Glomerular visceral epithelial cell (primary cell): ENCODE measurements around the gene IGFLR1.
"Not testable (repeated sequence)": the region's sequence is repeated elsewhere in the genome, so short reads cannot be mapped to it uniquely, and the experiment has no call there.

ENCODE experiments used
- DNase-seq: peaks from one replicate; pipeline ENCODE4 v3.0.0-alpha.2; 2016; ENCODE audit errors: extremely low spot score

IGFLR1 gene

GRCh38 chr19:35724132-35724531 is 18.1 kb downstream of the IGFLR1 start:
- not testable (repeated sequence) for DNase-seq

GRCh38 chr19:35723671-35724070 is 18.6 kb downstream of the IGFLR1 start:
- DNase-seq: no peak

GRCh38 chr19:35722897-35723296 is 19.4 kb downstream of the IGFLR1 start:
- DNase-seq: no peak

- DNase-seq: no peak
Observed at GRCh38 chr19:35722461-35722860, 19.8 kb downstream of the IGFLR1 start.

- DNase-seq: no peak
Observed at GRCh38 chr19:35721374-35721773, 20.9 kb downstream of the IGFLR1 start.

- no peak for DNase-seq
Observed at GRCh38 chr19:35720648-35721047, 21.6 kb downstream of the IGFLR1 start.

- no peak for DNase-seq
Observed at GRCh38 chr19:35720163-35720524, 22.1 kb downstream of the IGFLR1 start.

GRCh38 chr19:35719402-35720162 is 22.7 kb downstream of the IGFLR1 start:
- no peak for DNase-seq

- DNase-seq: peak; percentile 33
Observed at GRCh38 chr19:35718345-35719041, 23.8 kb downstream of the IGFLR1 start.

GRCh38 chr19:35717665-35718344 is 24.4 kb downstream of the IGFLR1 start, which contains the start of gene KMT2B:
Gene KMT2B (plus strand): TSS chr19:35718003. CDS start chr19:35718019, 16 bp downstream.
- DNase-seq: peak; percentile 97

GRCh38 chr19:35716801-35717664 is 25.2 kb downstream of the IGFLR1 start:
- DNase-seq: peak; percentile 86

- DNase-seq: no peak
Observed at GRCh38 chr19:35715981-35716800, 26.1 kb downstream of the IGFLR1 start.

GRCh38 chr19:35715355-35715809 is 26.9 kb downstream of the IGFLR1 start:
- no peak for DNase-seq

GRCh38 chr19:35714601-35715354 is 27.5 kb downstream of the IGFLR1 start:
- no peak for DNase-seq

- no peak for DNase-seq
Observed at GRCh38 chr19:35713904-35714495, 28.3 kb downstream of the IGFLR1 start.

GRCh38 chr19:35713506-35713850 is 28.8 kb downstream of the IGFLR1 start:
- no peak for DNase-seq

- DNase-seq: no peak
Observed at GRCh38 chr19:35712567-35713505, 29.4 kb downstream of the IGFLR1 start.
